ENCODE measurements around the gene FGGY.

Gene FGGY

DNA sequence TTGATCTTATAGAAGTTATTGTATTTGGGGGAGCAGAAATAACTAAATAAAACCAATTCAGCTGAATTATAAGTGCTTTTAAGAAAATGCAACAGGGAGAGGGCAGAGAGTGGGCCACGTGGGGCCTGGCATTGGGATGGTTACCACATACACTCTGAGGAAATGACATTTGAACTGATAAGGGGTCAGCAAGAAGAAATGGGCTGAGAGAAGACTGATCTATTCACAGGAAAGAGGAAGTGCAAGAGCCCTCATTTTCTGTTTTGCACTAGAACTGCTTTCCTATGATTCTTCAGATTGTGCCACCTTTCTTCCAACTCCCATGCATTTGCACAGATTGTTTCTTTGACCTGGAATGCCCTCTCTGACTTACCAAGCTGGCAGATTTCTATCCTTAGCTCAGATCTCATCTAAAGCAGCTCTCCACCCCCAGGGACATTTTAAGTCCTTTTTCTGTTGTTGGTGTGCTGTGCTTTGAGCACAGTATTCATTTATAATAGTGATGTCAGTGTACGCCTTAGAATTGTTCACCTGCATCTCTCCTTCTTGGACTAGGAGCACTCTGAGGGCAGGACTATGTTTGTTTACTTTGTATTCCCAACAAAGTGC, 115.9 kb downstream of the FGGY start:
- CTCF ChIA-PET: no interaction called here
- Histone ChIP-seq H3K4me1 (ENCODE audit: control extremely low read depth in 1 of 4, control insufficient read depth in 4 of 4, insufficient read depth in 4 of 4, low read length in 3 of 4) (peaks cover 3 to 15% (median 6%) of the 10 kb centered on the region in 4 experiments), H3K36me3 (ENCODE audit: control insufficient read depth in 4 of 4, insufficient read depth in 4 of 4, low read length in 3 of 4) (no peaks in the 10 kb centered on the region), H3K9me3 (ENCODE audit: control extremely low read depth in 1 of 5, control insufficient read depth in 4 of 5, insufficient read depth in 2 of 5, low read depth in 1 of 5, low read length in 4 of 5) (peaks cover 0 to 1% (median 0%) of the 10 kb centered on the region in 5 experiments), H3K27ac (ENCODE audit: insufficient read depth in 1 of 2, low read depth in 1 of 2, low read length in 2 of 2, poor library complexity in 1 of 2, severe bottlenecking in 2 of 2) (no peak overlapping the region), H3K27me3 (replicated peaks in 2 of 5; ENCODE audit: control insufficient read depth in 4 of 5, insufficient read depth in 5 of 5, low read length in 4 of 5) (no peaks in the 10 kb centered on the region), H3K4me3 (ENCODE audit: control insufficient read depth in 1 of 7, extremely low read depth in 1 of 7, insufficient read depth in 4 of 7, low read depth in 2 of 7, low read length in 6 of 7) (no peak overlapping the region)
- WGBS (ENCODE audit: insufficient coverage): 54% methylated on average over 2 of the region's 2 CpGs
- POLR2A ChIA-PET: no interaction called here
- peak; percentile 20 to 56 (median 37) for DNase-seq

GRCh38 chr1:59413327-59413720, 116.4 kb downstream of the FGGY start:
- H3K36me3 ChIP-seq (ENCODE audit: control insufficient read depth in 4 of 4, insufficient read depth in 4 of 4, low read length in 3 of 4): no peaks in the 10 kb centered on the region
- H3K4me1 ChIP-seq (ENCODE audit: control extremely low read depth in 1 of 4, control insufficient read depth in 4 of 4, insufficient read depth in 4 of 4, low read length in 3 of 4): peaks cover 3 to 15% (median 6%) of the 10 kb centered on the region in 4 experiments
- H3K9me3 ChIP-seq (ENCODE audit: control extremely low read depth in 1 of 5, control insufficient read depth in 4 of 5, insufficient read depth in 2 of 5, low read depth in 1 of 5, low read length in 4 of 5): peaks cover 0 to 1% (median 0%) of the 10 kb centered on the region in 5 experiments
- POLR2A ChIA-PET: no interaction called here
- DNase-seq: no peak
- no peak overlapping the region for H3K4me3 ChIP-seq (ENCODE audit: control insufficient read depth in 1 of 7, extremely low read depth in 1 of 7, insufficient read depth in 4 of 7, low read depth in 2 of 7, low read length in 6 of 7)
- 100% methylated on average over 1 of the region's 1 CpG for WGBS (ENCODE audit: insufficient coverage)
- H3K27ac ChIP-seq (ENCODE audit: insufficient read depth in 1 of 2, low read depth in 1 of 2, low read length in 2 of 2, poor library complexity in 1 of 2, severe bottlenecking in 2 of 2): no peak overlapping the region
- H3K27me3 ChIP-seq (replicated peaks in 2 of 5; ENCODE audit: control insufficient read depth in 4 of 5, insufficient read depth in 5 of 5, low read length in 4 of 5): no peaks in the 10 kb centered on the region
- CTCF ChIA-PET: no interaction called here

- ChIA-PET CTCF (interaction anchor here (0.8 kb wide), 1 partner anchor 18 kb away, joined by 3 read pairs; no protein-coding TSS in a partner anchor), POLR2A (no interaction called here)
- no peaks in the 10 kb centered on the region for H3K27me3 ChIP-seq (replicated peaks in 2 of 5; ENCODE audit: control insufficient read depth in 4 of 5, insufficient read depth in 5 of 5, low read length in 4 of 5)
- H3K9me3 ChIP-seq (ENCODE audit: control extremely low read depth in 1 of 5, control insufficient read depth in 4 of 5, insufficient read depth in 2 of 5, low read depth in 1 of 5, low read length in 4 of 5): peaks cover 0 to 1% (median 0%) of the 10 kb centered on the region in 5 experiments
- H3K36me3 ChIP-seq (ENCODE audit: control insufficient read depth in 4 of 4, insufficient read depth in 4 of 4, low read length in 3 of 4): no peaks in the 10 kb centered on the region
- peaks cover 3 to 15% (median 6%) of the 10 kb centered on the region in 4 experiments for H3K4me1 ChIP-seq (ENCODE audit: control extremely low read depth in 1 of 4, control insufficient read depth in 4 of 4, insufficient read depth in 4 of 4, low read length in 3 of 4)
- no peak for DNase-seq
- H3K4me3 ChIP-seq (ENCODE audit: control insufficient read depth in 1 of 7, extremely low read depth in 1 of 7, insufficient read depth in 4 of 7, low read depth in 2 of 7, low read length in 6 of 7): no peak overlapping the region
- no peak overlapping the region for H3K27ac ChIP-seq (ENCODE audit: insufficient read depth in 1 of 2, low read depth in 1 of 2, low read length in 2 of 2, poor library complexity in 1 of 2, severe bottlenecking in 2 of 2)
- WGBS (ENCODE audit: insufficient coverage): 100% methylated on average over 4 of the region's 6 CpGs
Observed at GRCh38 chr1:59414406-59415133, 117.7 kb downstream of the FGGY start.

GRCh38 chr1:59415286-59415850, 118.5 kb downstream of the FGGY start:
- CTCF ChIA-PET: interaction anchor here (0.8 kb wide), 1 partner anchor 17 kb away, joined by 3 read pairs; no protein-coding TSS in a partner anchor
- no peaks in the 10 kb centered on the region for H3K27me3 ChIP-seq (replicated peaks in 2 of 5; ENCODE audit: control insufficient read depth in 4 of 5, insufficient read depth in 5 of 5, low read length in 4 of 5)
- H3K4me3 ChIP-seq (ENCODE audit: control insufficient read depth in 1 of 7, extremely low read depth in 1 of 7, insufficient read depth in 4 of 7, low read depth in 2 of 7, low read length in 6 of 7): no peak overlapping the region
- H3K4me1 ChIP-seq (ENCODE audit: control extremely low read depth in 1 of 4, control insufficient read depth in 4 of 4, insufficient read depth in 4 of 4, low read length in 3 of 4): peaks cover 3 to 15% (median 6%) of the 10 kb centered on the region in 4 experiments
- POLR2A ChIA-PET: no interaction called here
- H3K27ac ChIP-seq (ENCODE audit: insufficient read depth in 1 of 2, low read depth in 1 of 2, low read length in 2 of 2, poor library complexity in 1 of 2, severe bottlenecking in 2 of 2): no peak overlapping the region
- peaks cover 0 to 1% (median 0%) of the 10 kb centered on the region in 5 experiments for H3K9me3 ChIP-seq (ENCODE audit: control extremely low read depth in 1 of 5, control insufficient read depth in 4 of 5, insufficient read depth in 2 of 5, low read depth in 1 of 5, low read length in 4 of 5)
- no peak for DNase-seq
- WGBS (ENCODE audit: insufficient coverage): 98% methylated on average over 4 of the region's 5 CpGs
- H3K36me3 ChIP-seq (ENCODE audit: control insufficient read depth in 4 of 4, insufficient read depth in 4 of 4, low read length in 3 of 4): no peaks in the 10 kb centered on the region

GRCh38 chr1:59415881-59416280, 119.0 kb downstream of the FGGY start:
- Histone ChIP-seq H3K36me3 (ENCODE audit: control insufficient read depth in 4 of 4, insufficient read depth in 4 of 4, low read length in 3 of 4) (no peaks in the 10 kb centered on the region), H3K27me3 (replicated peaks in 2 of 5; ENCODE audit: control insufficient read depth in 4 of 5, insufficient read depth in 5 of 5, low read length in 4 of 5) (no peaks in the 10 kb centered on the region), H3K9me3 (ENCODE audit: control extremely low read depth in 1 of 5, control insufficient read depth in 4 of 5, insufficient read depth in 2 of 5, low read depth in 1 of 5, low read length in 4 of 5) (peaks cover 0 to 1% (median 0%) of the 10 kb centered on the region in 5 experiments), H3K4me1 (ENCODE audit: control extremely low read depth in 1 of 4, control insufficient read depth in 4 of 4, insufficient read depth in 4 of 4, low read length in 3 of 4) (peaks cover 3 to 15% (median 6%) of the 10 kb centered on the region in 4 experiments), H3K4me3 (ENCODE audit: control insufficient read depth in 1 of 7, extremely low read depth in 1 of 7, insufficient read depth in 4 of 7, low read depth in 2 of 7, low read length in 6 of 7) (no peak overlapping the region), H3K27ac (ENCODE audit: insufficient read depth in 1 of 2, low read depth in 1 of 2, low read length in 2 of 2, poor library complexity in 1 of 2, severe bottlenecking in 2 of 2) (no peak overlapping the region)
- ChIA-PET CTCF (interaction anchor here (0.8 kb wide), 1 partner anchor 17 kb away, joined by 3 read pairs; no protein-coding TSS in a partner anchor), POLR2A (no interaction called here)
- DNase-seq: no peak

- H3K27me3 ChIP-seq (replicated peaks in 2 of 5; ENCODE audit: control insufficient read depth in 4 of 5, insufficient read depth in 5 of 5, low read length in 4 of 5): no peaks in the 10 kb centered on the region
- peaks cover 3 to 10% (median 5%) of the 10 kb centered on the region in 4 experiments for H3K4me1 ChIP-seq (ENCODE audit: control extremely low read depth in 1 of 4, control insufficient read depth in 4 of 4, insufficient read depth in 4 of 4, low read length in 3 of 4)
- CTCF ChIA-PET: no interaction called here
- H3K9me3 ChIP-seq (ENCODE audit: control extremely low read depth in 1 of 5, control insufficient read depth in 4 of 5, insufficient read depth in 2 of 5, low read depth in 1 of 5, low read length in 4 of 5): peaks cover 0 to 1% (median 0%) of the 10 kb centered on the region in 5 experiments
- DNase-seq: no peak
- no peak overlapping the region for H3K27ac ChIP-seq (ENCODE audit: insufficient read depth in 1 of 2, low read depth in 1 of 2, low read length in 2 of 2, poor library complexity in 1 of 2, severe bottlenecking in 2 of 2)
- no peaks in the 10 kb centered on the region for H3K36me3 ChIP-seq (ENCODE audit: control insufficient read depth in 4 of 4, insufficient read depth in 4 of 4, low read length in 3 of 4)
- no peak overlapping the region for H3K4me3 ChIP-seq (ENCODE audit: control insufficient read depth in 1 of 7, extremely low read depth in 1 of 7, insufficient read depth in 4 of 7, low read depth in 2 of 7, low read length in 6 of 7)
- POLR2A ChIA-PET: no interaction called here
Observed at GRCh38 chr1:59417406-59417805, 120.5 kb downstream of the FGGY start.
